Thymus (tissue), 11 donors: ENCODE measurements around the gene LRP1B. TPM values are rescaled to one million over a fixed set of nuclear protein-coding genes. Genes with fewer than 3 reads are reported as not detected.

Experiments used
- DNase-seq, 9 donors: peaks; one replicate each; pipeline ENCODE4 v3.0.0-alpha.2; 2013; ENCODE audit warnings: low spot score in 9 of 9, low read depth in 6 of 9, missing footprints in 1 of 9
- H3K27ac ChIP-seq, 2 donors: one replicate each; pipeline ENCODE4 v1.5.1; 2013; ENCODE audit warnings: control low read depth in 1 of 2, low read depth in 1 of 2, low read length in 1 of 2, mild to moderate bottlenecking in 1 of 2, moderate library complexity in 1 of 2
- H3K27me3 ChIP-seq, 2 donors: one replicate each; pipeline ENCODE4 v1.5.1; 2013; ENCODE audit warnings: low read length in 1 of 2; ENCODE audit not compliant: control insufficient read depth in 2 of 2, insufficient read depth in 1 of 2
- H3K36me3 ChIP-seq, 2 donors: one replicate each; pipeline ENCODE4 v1.5.1; 2013; ENCODE audit warnings: low read length in 1 of 2, mild to moderate bottlenecking in 1 of 2, moderate library complexity in 1 of 2; ENCODE audit not compliant: control insufficient read depth in 2 of 2, insufficient read depth in 2 of 2
- H3K4me1 ChIP-seq, 2 donors: one replicate each; pipeline ENCODE4 v1.5.1; 2013; ENCODE audit warnings: low read length in 2 of 2; ENCODE audit not compliant: control insufficient read depth in 2 of 2, insufficient read depth in 2 of 2
- H3K4me3 ChIP-seq, 2 donors: one replicate each; pipeline ENCODE4 v1.5.1; 2013; ENCODE audit warnings: low read length in 2 of 2, control low read depth in 1 of 2, mild to moderate bottlenecking in 1 of 2
- H3K9me3 ChIP-seq, 2 donors: one replicate each; pipeline ENCODE4 v1.5.1; 2013; ENCODE audit warnings: low read length in 1 of 2, mild to moderate bottlenecking in 1 of 2; ENCODE audit not compliant: control insufficient read depth in 2 of 2, insufficient read depth in 1 of 2
- WGBS: extraction: QIAGEN DNeasy Blood & Tissue Kit; methylation state at CpG from one replicate; pipeline ENCODE4 v1.1.7; 2013; 5-methylcytosine and 5-hydroxymethylcytosine counted together
- polyA plus RNA-seq: library from polyadenylated mRNA; stranded (reverse); fragments of 200-250 nt; gene quantifications from one replicate; pipeline ENCODE4 v1.2.3, GENCODE V29; 2013
- total RNA-seq: library from RNA; stranded (reverse); fragments of 120-200 nt; gene quantifications from one replicate; pipeline ENCODE4 v1.2.4, GENCODE V29; 2013
- donor health status: healthy.

LRP1B gene
- total and polyA plus RNA-seq, 2 donors: 0.18 to 0.28 TPM

GRCh38 chr2:141704541-141704940 lies 426.3 kb downstream of the LRP1B start:
- no peak for DNase-seq
- Histone ChIP-seq H3K27me3 (no peaks in the 10 kb centered on the region), H3K4me1 (no peaks in the 10 kb centered on the region), H3K27ac (no peak overlapping the region), H3K9me3 (no peaks in the 10 kb centered on the region), H3K36me3 (no peaks in the 10 kb centered on the region), H3K4me3 (no peak overlapping the region)
- 93% methylated on average over 2 of the region's 2 CpGs for WGBS

DNA sequence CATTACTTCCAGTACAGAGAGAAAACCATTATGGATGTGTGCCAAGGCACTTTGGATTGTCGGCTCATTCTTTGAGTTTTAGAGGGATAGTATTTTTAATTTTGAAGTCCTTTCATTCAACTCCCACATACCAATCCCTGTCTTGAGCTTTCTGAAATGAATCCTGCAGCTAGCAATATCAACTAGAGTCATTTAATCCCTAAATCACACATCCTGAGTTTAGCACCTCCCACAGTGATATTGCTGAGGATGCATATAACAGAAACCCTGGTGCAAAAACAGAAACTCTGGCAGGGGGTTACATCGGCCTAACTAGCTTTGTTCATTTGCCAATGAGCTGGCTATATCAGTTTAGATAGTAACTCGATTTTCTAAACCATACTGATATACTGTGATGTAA lies 427.3 kb downstream of the LRP1B start:
- no peaks in the 10 kb centered on the region for H3K36me3 ChIP-seq
- H3K4me1 ChIP-seq: no peaks in the 10 kb centered on the region
- 88% methylated on average over 3 of the region's 3 CpGs for WGBS
- H3K27ac ChIP-seq: no peak overlapping the region
- H3K27me3 ChIP-seq: no peaks in the 10 kb centered on the region
- H3K4me3 ChIP-seq: no peak overlapping the region
- no peak for DNase-seq
- no peaks in the 10 kb centered on the region for H3K9me3 ChIP-seq

DNA sequence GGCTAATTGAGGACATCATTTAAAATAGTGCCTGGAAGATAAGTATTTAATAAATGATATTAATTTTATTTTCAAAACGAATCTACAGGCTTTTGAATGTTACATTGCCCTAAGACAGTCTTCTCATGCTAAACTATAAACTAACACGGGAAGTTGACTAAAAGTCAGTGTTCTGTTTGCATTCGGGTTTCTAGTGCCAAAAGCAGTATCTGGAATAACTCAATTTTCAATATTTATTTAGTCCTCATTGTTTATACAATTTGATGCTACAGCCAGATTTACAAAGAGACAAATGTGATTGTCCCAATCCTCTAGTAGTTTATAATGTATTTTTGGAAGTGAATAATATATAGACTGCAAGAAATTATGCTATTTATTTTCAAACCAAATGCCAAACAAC lies 429.2 kb downstream of the LRP1B start:
- no peaks in the 10 kb centered on the region for H3K4me1 ChIP-seq
- WGBS: 90% methylated on average over 3 of the region's 3 CpGs
- no peak for DNase-seq
- H3K4me3 ChIP-seq: no peak overlapping the region
- H3K9me3 ChIP-seq: no peaks in the 10 kb centered on the region
- H3K36me3 ChIP-seq: no peaks in the 10 kb centered on the region
- no peak overlapping the region for H3K27ac ChIP-seq
- no peaks in the 10 kb centered on the region for H3K27me3 ChIP-seq

DNA sequence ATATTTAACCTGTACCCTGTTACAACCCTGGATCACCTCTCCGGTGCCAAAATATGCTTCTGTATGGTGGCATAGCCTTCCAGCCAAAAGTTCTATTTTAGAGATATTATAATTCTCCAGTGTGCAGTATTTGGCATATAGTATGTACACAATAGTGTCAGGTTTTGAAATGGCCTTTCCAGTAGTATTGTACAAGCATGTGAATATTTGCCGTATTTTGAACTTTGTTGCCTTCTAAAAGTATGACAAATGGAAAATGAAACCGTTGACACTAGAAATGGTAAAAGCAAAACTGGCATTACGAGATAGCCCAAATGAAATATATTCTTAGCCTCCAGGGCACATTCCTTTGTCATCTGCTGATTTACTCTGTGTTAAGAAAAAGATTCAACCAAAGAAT lies 431.2 kb downstream of the LRP1B start:
- Histone ChIP-seq H3K27me3 (no peaks in the 10 kb centered on the region), H3K4me3 (no peak overlapping the region), H3K36me3 (no peaks in the 10 kb centered on the region), H3K4me1 (no peaks in the 10 kb centered on the region), H3K27ac (no peak overlapping the region), H3K9me3 (no peaks in the 10 kb centered on the region)
- DNase-seq: no peak
- 93% methylated on average over 4 of the region's 4 CpGs for WGBS

DNA sequence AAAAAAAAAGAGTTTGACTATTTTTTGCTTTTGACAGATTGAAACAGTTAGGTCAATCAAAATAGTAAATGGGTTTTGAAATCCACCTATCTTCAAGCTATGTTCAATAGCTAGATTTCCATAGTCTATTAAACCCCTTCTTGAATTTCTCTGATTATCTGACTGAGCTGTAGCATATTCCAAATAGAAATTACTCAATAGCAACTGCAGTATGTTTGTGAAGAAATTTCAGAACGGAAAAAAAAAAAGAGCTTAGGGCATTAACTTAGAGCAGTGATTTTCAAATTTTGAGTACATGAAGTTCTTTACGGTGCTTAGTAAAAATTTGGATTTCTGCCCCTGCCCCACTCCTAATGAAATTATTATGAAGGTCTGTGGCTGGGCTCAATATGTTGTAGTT lies 432.3 kb downstream of the LRP1B start:
- Histone ChIP-seq H3K27me3 (no peaks in the 10 kb centered on the region), H3K9me3 (no peaks in the 10 kb centered on the region), H3K4me1 (no peaks in the 10 kb centered on the region), H3K4me3 (no peak overlapping the region), H3K36me3 (no peaks in the 10 kb centered on the region), H3K27ac (no peak overlapping the region)
- DNase-seq: no peak
- 94% methylated on average over 2 of the region's 2 CpGs for WGBS

DNA sequence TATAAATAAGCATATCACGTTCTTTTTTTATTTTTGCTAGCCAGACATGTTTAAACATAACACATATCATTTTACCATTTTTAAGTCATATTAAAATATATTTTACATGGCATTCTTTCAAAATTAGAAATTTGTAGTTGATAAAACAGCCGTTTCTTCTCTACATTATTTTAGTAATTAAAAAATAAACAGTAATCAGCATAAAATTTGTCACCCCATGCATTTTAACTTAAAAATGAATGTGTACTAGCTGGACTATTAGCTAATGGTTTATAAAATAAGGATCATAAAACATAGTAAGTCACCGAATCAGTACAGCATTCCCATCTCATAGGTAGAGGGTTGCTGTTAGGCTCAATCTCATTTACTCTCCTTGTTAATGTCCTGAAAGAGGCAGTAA lies 433.8 kb downstream of the LRP1B start:
- DNase-seq: no peak
- 93% methylated on average over 3 of the region's 3 CpGs for WGBS

DNA sequence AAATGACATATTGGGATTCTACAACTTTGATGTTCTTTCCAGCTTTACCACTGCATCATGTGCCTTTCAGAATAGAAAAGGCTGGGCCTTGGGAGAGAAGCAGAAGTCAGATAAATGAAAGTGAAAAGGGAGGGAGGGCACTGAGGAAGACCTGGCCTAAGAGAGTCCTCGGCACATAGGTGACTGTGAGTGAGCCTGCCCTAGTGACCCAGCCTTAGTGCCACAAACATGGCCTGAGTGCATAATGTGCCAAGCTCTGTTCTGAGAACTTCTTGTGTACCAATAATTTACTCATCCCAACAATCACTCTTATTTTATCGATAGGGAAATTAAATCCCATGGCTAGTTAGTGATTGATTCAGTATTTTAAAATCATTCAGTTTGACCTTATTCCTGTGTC lies 436.6 kb downstream of the LRP1B start:
- Histone ChIP-seq H3K27me3 (no peaks in the 10 kb centered on the region), H3K36me3 (no peaks in the 10 kb centered on the region), H3K27ac (no peak overlapping the region), H3K4me3 (no peak overlapping the region), H3K4me1 (no peaks in the 10 kb centered on the region), H3K9me3 (no peaks in the 10 kb centered on the region)
- 95% methylated on average over 2 of the region's 2 CpGs for WGBS
- no peak for DNase-seq

More for the DNA sequence above, 433.8 kb downstream of the LRP1B start:
- Histone ChIP-seq H3K9me3 (no peaks in the 10 kb centered on the region), H3K27ac (no peak overlapping the region), H3K27me3 (no peaks in the 10 kb centered on the region), H3K4me3 (no peak overlapping the region), H3K4me1 (no peaks in the 10 kb centered on the region), H3K36me3 (no peaks in the 10 kb centered on the region)

DNA sequence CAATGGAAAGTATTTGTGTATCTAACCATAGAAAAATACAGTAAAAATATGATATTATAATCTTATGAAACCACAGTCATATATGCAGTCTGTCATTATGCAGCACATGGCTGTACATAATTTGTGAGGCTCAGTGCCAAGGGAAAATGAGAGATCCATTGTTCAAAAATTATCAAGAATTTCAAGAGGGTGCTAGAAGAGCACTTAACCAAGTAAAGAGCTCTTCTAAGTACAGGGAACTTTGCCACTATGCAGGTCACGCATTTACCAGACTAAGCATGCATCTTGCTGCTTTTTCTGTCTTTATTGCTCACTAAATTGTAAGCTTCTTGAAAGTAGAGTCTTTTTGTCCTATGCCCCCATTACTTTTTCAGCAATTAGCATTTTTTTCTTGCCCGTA lies 438.0 kb downstream of the LRP1B start:
- DNase-seq: no peak
- no peaks in the 10 kb centered on the region for H3K27me3 ChIP-seq
- H3K27ac ChIP-seq: no peak overlapping the region
- no peaks in the 10 kb centered on the region for H3K36me3 ChIP-seq
- H3K9me3 ChIP-seq: no peaks in the 10 kb centered on the region
- H3K4me3 ChIP-seq: no peak overlapping the region
- 91% methylated on average over 2 of the region's 2 CpGs for WGBS
- H3K4me1 ChIP-seq: no peaks in the 10 kb centered on the region

- H3K4me1 ChIP-seq: no peaks in the 10 kb centered on the region
- H3K27me3 ChIP-seq: no peaks in the 10 kb centered on the region
- H3K27ac ChIP-seq: no peak overlapping the region
- no peaks in the 10 kb centered on the region for H3K36me3 ChIP-seq
- DNase-seq: no peak
- H3K9me3 ChIP-seq: no peaks in the 10 kb centered on the region
- 90% methylated on average over 2 of the region's 2 CpGs for WGBS
- no peak overlapping the region for H3K4me3 ChIP-seq
Measured at GRCh38 chr2:141676139-141676538, 454.7 kb downstream of the LRP1B start.

GRCh38 chr2:141666191-141666590 lies 464.6 kb downstream of the LRP1B start:
- DNase-seq: no peak
- H3K36me3 ChIP-seq: no peaks in the 10 kb centered on the region
- H3K27ac ChIP-seq: no peak overlapping the region
- no peak overlapping the region for H3K4me3 ChIP-seq
- H3K27me3 ChIP-seq: no peaks in the 10 kb centered on the region
- no peaks in the 10 kb centered on the region for H3K9me3 ChIP-seq
- H3K4me1 ChIP-seq: no peaks in the 10 kb centered on the region
